ENCODE results near the gene EFNA5.
A peak's percentile ranks its signal among the peaks of the same experiment; 100 is the strongest.

EFNA5 gene

DNA sequence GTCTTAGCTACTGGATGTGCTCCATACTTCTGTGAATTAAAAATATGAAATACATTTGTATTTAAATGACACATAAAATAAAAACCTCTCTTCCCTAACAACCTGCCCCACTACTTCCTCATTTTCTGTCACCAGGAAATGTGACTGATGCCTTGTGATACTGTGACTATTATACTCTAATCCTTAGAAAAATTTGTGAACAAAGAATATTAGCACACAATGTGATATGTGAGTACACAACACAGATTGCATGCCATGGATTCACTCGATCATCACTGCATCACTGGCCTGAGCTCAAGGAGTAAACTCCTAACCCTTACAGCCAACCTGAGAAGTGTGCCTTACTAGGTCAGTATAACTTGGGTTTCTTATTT, 281.0 kb downstream of the EFNA5 start:
- DNase-seq (ENCODE audit: low spot score), result no peak

DNA sequence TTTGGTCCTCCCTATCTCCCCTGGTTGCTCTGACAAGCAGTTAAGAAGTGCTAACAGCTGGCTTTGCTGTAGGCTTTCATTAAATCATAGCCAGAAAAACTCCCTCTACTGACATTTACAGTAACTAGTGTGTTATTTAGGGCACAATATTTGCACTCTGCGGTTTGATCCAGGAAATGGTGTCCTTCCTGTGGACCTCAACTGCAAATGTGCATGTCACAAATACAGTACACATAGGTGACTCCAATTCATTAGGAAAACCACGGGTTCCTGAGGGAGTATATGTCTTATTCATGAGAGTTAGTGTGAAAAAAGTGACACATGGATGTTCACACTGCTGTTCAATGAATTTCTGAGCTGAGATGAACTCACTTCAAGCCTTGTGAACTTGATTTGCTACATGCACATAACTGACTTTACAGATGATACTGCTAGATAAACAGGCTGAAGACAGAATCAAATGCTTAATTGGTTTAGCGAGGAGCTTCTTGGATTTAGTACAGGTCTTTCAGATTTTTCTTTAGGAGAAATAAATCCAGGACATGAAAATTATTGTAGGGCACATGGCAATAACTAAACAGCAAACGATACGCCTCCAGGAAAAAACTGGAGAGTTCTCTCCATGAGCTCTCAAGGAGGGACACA, 281.5 kb downstream of the EFNA5 start:
- DNase-seq (ENCODE audit: low spot score), result peak; percentile 23

- DNase-seq (ENCODE audit: low spot score), result peak; percentile 10
These were observed 282.4 kb downstream of the EFNA5 start for GRCh38 chr5:107388141-107388861.

GRCh38 chr5:107387526-107388140, 283.1 kb downstream of the EFNA5 start:
- DNase-seq (ENCODE audit: low spot score), result no peak

- no peak for DNase-seq (ENCODE audit: low spot score)
These were observed 285.0 kb downstream of the EFNA5 start for GRCh38 chr5:107385708-107386107.

GRCh38 chr5:107384256-107384655, 286.5 kb downstream of the EFNA5 start:
- DNase-seq (ENCODE audit: low spot score), result no peak

GRCh38 chr5:107383414-107383813, 287.3 kb downstream of the EFNA5 start:
- DNase-seq (ENCODE audit: low spot score), result no peak

- DNase-seq (ENCODE audit: low spot score), result no peak
These were observed 289.4 kb downstream of the EFNA5 start for GRCh38 chr5:107381189-107381856.

DNA sequence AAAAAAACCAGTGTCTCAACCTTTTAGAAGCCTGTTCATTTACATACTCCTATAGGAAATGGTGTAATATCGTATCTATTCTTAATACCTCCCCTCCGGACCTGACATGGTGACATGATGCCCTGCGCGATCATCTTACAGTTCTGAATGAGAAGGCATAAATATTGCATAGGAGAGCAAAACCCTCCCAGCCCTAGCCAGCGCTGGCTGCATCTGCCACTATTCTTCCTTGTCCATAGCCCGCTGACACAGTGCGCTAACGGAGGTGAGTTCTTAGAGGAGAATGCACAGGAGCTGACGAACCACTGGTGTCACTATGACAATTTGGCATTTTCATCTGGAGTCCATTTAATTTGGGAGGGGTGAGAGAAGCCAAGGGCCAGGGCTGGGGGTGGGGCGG, 290.1 kb downstream of the EFNA5 start:
- DNase-seq (ENCODE audit: low spot score), result no peak

DNA sequence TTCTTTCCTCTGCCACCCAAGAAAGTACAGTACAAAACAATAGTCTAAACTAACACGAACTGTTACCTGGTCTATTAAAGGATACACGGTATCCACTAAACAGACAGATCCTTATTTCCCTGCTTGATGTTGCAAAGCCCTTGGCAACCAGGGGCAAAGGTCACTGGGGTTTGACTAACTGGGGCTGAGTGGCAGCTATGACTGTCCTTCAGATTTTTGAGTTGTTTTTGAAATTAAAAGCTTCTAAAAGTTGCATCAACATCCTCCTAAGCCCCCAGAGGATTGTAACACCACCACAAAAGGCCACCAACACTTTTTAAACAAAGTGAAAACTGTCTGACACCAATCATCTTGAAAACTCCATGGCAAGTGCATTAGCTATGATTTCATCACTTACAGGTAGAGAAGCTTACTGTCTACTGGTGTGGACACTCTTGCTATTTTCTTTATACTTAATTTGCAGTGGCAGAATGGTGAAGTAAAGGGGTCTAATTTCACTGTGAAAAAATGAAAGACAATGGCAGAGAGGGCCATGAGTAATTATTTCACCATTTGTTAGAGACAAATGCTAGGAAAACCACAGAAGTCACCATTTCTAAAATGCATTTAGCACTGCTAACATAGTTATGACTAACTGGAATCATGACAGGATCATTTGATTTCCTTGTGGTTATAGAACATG, 292.4 kb downstream of the EFNA5 start:
- no peak for DNase-seq (ENCODE audit: low spot score)

GRCh38 chr5:107377277-107377609, 293.5 kb downstream of the EFNA5 start:
- no peak for DNase-seq (ENCODE audit: low spot score)

GRCh38 chr5:107376546-107377276, 294.0 kb downstream of the EFNA5 start:
- no peak for DNase-seq (ENCODE audit: low spot score)

DNA sequence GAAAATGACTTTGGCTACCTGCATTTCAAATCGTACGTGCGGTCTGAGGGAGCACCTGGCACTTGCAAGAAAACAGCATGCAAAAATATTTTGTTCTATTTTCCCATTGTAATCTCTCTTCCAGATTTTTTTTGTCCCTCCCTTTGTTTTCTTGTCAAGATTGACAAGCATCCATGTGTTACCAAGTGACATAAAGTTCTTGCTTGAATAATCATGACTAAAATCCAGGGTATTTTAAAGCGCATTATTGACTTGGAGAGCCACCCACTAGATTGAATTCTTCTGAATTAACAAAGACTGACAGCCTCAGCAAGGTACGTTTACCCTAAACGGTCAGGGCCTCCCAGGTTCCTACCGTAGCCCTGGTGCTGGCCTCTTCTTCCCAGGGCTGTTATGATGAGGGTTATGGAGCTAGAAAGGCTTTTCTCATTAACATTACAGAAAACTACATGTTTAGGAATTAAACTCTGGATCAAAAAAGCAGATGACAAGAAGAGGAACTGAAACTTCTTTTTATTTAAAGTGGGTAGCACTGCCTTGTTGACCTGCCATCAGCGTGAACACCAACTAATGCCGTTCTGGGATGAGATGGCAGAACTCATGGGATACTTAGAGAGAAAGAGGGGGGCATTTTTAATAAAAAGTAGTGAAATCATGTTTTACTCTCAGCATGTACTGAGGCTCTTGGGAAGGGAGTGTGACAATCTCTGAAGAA, 297.0 kb downstream of the EFNA5 start:
- DNase-seq (ENCODE audit: low spot score), result no peak

DNA sequence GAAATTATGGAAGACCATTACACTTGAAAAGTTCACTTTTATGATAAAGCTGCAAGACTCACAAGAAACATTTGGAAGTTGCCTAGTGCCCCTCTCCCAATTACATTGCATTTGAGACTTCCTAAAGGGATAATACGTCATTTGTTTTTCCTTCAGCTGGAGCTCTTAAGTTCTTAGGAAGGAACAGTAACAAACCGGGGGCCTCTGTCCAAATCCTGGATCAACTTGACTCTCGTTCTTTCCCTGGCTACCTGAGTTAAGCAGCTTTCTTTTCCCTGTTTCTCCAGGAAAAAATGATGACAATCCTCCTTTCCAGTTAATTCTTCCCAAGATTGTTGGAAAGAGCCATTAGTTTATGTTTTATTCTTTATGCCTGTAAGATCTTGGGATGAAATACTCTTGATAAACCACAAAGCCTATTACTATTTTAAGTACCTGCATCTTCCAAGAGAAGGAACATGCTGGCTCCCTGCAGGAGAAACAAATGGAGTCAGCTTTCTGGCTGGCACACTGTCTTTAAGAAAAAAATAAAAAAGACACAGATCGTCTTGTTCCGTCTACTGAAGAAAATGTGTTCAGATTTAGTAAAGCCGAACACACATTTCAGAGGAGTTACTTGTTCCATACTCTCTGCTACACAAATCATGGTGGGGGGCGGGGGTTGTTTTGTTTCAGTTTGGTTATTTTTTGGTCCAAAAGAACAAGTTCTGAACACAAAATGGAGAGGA, 297.9 kb downstream of the EFNA5 start:
- DNase-seq (ENCODE audit: low spot score), result no peak

GRCh38 chr5:107370396-107370968, 300.3 kb downstream of the EFNA5 start:
- DNase-seq (ENCODE audit: low spot score), result no peak

DNA sequence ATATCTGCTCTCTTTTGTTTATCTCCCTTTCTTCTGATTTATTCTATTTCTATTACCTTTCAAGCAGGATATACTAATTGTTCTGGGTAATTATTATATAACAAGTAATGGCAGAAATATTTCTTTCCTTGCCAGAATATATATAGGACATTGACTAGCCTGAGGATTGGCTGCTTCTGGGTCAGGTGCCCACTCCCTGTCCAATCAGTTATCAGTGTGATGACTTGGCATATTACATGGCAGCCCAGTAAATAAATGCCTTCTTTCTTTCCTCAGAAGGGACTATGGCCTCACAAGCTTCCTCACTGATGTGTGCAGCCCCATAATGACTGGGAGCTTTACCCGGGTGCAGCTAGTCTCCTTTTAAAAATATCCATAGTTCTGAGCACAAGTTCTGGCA, 301.1 kb downstream of the EFNA5 start:
- no peak for DNase-seq (ENCODE audit: low spot score)

- DNase-seq (ENCODE audit: low spot score), result no peak
These were observed 302.1 kb downstream of the EFNA5 start for GRCh38 chr5:107368615-107369014.

- no peak for DNase-seq (ENCODE audit: low spot score)
These were observed 302.8 kb downstream of the EFNA5 start for GRCh38 chr5:107367939-107368338.

DNA sequence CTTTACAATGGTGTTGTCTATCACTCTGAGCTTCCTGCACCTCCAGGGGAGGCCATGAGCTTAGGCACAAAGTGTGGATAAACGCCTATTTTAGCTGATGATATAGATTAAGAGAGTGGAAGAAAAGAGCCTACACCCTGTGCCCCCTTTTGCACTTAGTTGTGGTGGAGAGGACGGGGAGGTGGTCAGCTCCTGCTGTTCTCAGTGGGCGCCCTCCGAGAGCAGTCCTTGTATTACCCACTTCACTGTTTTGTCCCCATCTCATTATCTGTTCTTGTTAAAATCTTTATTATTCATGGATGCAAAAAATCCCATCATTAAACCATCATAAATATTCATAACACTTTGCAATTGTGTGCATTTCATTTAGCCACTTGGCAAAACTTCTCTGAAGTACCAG, 303.3 kb downstream of the EFNA5 start:
- DNase-seq (ENCODE audit: low spot score), result no peak

Measured in COLO829 (cell line).